GM23338 (cell line): ENCODE data around the gene HOXA9. TPM values are rescaled to one million over a fixed set of nuclear protein-coding genes. Genes with fewer than 3 reads are reported as not detected.
A peak's percentile ranks its signal among the peaks of the same experiment; 100 is the strongest.

ENCODE experiments used
- ATAC-seq: fragments of 200-7000 bp; cut with Tn5 transposase; 3 replicates; pipeline ENCODE4 v1.9.1; 2020
- DNase-seq: peaks from one replicate; pipeline ENCODE4 v3.0.0-alpha.2; 2015; ENCODE audit warnings: low spot score
- H2AFZ ChIP-seq: fragments of 200-600 bp; sonication (generic); 2 replicates; pipeline ENCODE4 v1.8.0; 2016; ENCODE audit warnings: antibody characterized with exemption, mild to moderate bottlenecking, moderate library complexity
- H3F3A ChIP-seq: fragments of 200-600 bp; sonication (generic); replicated peaks from 2 replicates; pipeline ENCODE4 v1.8.0; 2017; ENCODE audit warnings: antibody characterized with exemption, mixed run types, low read depth
- H3K27ac ChIP-seq: fragments of 200-600 bp; sonication (generic); 2 replicates; pipeline ENCODE4 v1.6.1; 2016; ENCODE audit warnings: low read depth
- H3K27me3 ChIP-seq: fragments of 200-600 bp; sonication (generic); 2 replicates; pipeline ENCODE4 v1.8.0; 2016; ENCODE audit warnings: mild to moderate bottlenecking, mixed run types, moderate library complexity; ENCODE audit not compliant: insufficient read depth
- H3K36me3 ChIP-seq: fragments of 200-600 bp; sonication (generic); 2 replicates; pipeline ENCODE4 v1.8.0; 2016; ENCODE audit warnings: mild to moderate bottlenecking; ENCODE audit not compliant: insufficient read depth
- H3K4me1 ChIP-seq: fragments of 200-600 bp; sonication (generic); 2 replicates; pipeline ENCODE4 v1.8.0; 2016; ENCODE audit warnings: mild to moderate bottlenecking, moderate library complexity; ENCODE audit not compliant: insufficient read depth
- H3K4me2 ChIP-seq: fragments of 200-600 bp; sonication (generic); 2 replicates; pipeline ENCODE4 v1.7.1; 2017; ENCODE audit warnings: mixed run types
- H3K4me3 ChIP-seq: fragments of 200-600 bp; sonication (generic); 2 replicates; pipeline ENCODE4 v1.6.1; 2016; ENCODE audit warnings: mixed run types
- H3K79me2 ChIP-seq: fragments of 200-600 bp; sonication (generic); replicated peaks from 2 replicates; pipeline ENCODE4 v1.8.0; 2017; ENCODE audit warnings: mild to moderate bottlenecking; ENCODE audit not compliant: insufficient read depth
- H3K9me2 ChIP-seq: fragments of 200-600 bp; sonication (generic); 2 replicates; pipeline ENCODE4 v1.8.0; 2017; ENCODE audit not compliant: insufficient read depth
- H4K20me1 ChIP-seq: fragments of 200-600 bp; sonication (generic); replicated peaks from 2 replicates; pipeline ENCODE4 v1.8.0; 2017; ENCODE audit warnings: mild to moderate bottlenecking; ENCODE audit not compliant: insufficient read depth
- H3K27ac Mint-ChIP-seq: 2 replicates; pipeline ENCODE4 v1.8.0; 2020; ENCODE audit warnings: inconsistent platforms, mild to moderate bottlenecking, moderate library complexity, mixed read lengths
- H3K27me3 Mint-ChIP-seq: 3 replicates; pipeline ENCODE4 v1.8.0; 2022; ENCODE audit warnings: low read depth, mild to moderate bottlenecking, moderate library complexity, mixed read lengths, inconsistent platforms; ENCODE audit not compliant: insufficient read depth, poor library complexity
- H3K36me3 Mint-ChIP-seq: 3 replicates; pipeline ENCODE4 v1.8.0; 2021; ENCODE audit warnings: low read depth, mild to moderate bottlenecking, inconsistent platforms, moderate library complexity, mixed read lengths
- H3K4me1 Mint-ChIP-seq: 3 replicates; pipeline ENCODE4 v1.8.0; 2020; ENCODE audit warnings: mild to moderate bottlenecking, inconsistent platforms, mixed read lengths
- H3K4me3 Mint-ChIP-seq: 3 replicates; pipeline ENCODE4 v1.8.0; 2021; ENCODE audit warnings: moderate library complexity, mild to moderate bottlenecking, inconsistent platforms, mixed read lengths
- H3K9me3 Mint-ChIP-seq: 3 replicates; pipeline ENCODE4 v1.8.0; 2020; ENCODE audit warnings: moderate library complexity, mild to moderate bottlenecking, inconsistent platforms, mixed read lengths
- CTCF ChIP-seq, 2 experiments: fragments of 200-600 bp in 1 of 2; sonication (generic) in 1 of 2; conservative IDR thresholded peaks; 2 replicates each; pipeline versions ENCODE4 v1.5.1 to v1.6.1; 2016 to 2017; ENCODE audit warnings: antibody characterized with exemption in 2 of 2, low read depth in 2 of 2, mild to moderate bottlenecking in 2 of 2, moderate library complexity in 1 of 2
- EZH2 ChIP-seq: fragments of 200-600 bp; sonication (generic); IDR thresholded peaks from one replicate; pipeline ENCODE4 v1.8.0; 2017; ENCODE audit warnings: antibody characterized with exemption, mild to moderate bottlenecking, low read depth; ENCODE audit not compliant: unreplicated experiment
- EZH2phosphoT487 ChIP-seq: fragments of 200-600 bp; sonication (generic); IDR thresholded peaks from one replicate; pipeline ENCODE4 v1.8.1; 2018; ENCODE audit warnings: antibody characterized with exemption; ENCODE audit not compliant: unreplicated experiment
- POLR2AphosphoS5 ChIP-seq: IDR thresholded peaks from 2 replicates; pipeline ENCODE4 v1.6.1; 2016; ENCODE audit warnings: antibody characterized with exemption, low read depth
- REST ChIP-seq: IDR thresholded peaks from one replicate; pipeline ENCODE4 v1.6.1; 2018; ENCODE audit warnings: antibody characterized with exemption; ENCODE audit not compliant: unreplicated experiment
- ZNF114 ChIP-seq: fragments of 250-450 bp; sonication (Bioruptor Pico); IDR thresholded peaks from 2 replicates; pipeline ENCODE4 v1.5.0; 2020; ENCODE audit warnings: mild to moderate bottlenecking, moderate library complexity
- polyA plus RNA-seq: library from polyadenylated mRNA; unstranded; fragments of >200 nt; fragmentation: Nextera tagmentation; extraction: Ambion mirVana; gene quantifications from 2 replicates; pipeline ENCODE4 v1.2.1, GENCODE V29; 2016
- total RNA-seq: library from RNA; depleted of rRNA; stranded (reverse); fragments of >200 nt; shearing (Covaris generic); gene quantifications from 2 replicates; pipeline ENCODE4 v1.2.3, GENCODE V29; 2014

HOXA9 gene
- total and polyA plus RNA-seq, 2 experiments from 2014 or later: not detected

GRCh38 chr7:27113991-27114769, 51.2 kb downstream of the HOXA9 start:
- Histone ChIP-seq H3K27me3 (peaks cover 97% of the 10 kb centered on the region), H3K27ac (no peak overlapping the region), H3K4me3 (peak overlapping the region; percentile 34; the same call in 1 of the 2 replicates), H2AFZ (no peak overlapping the region), H3K4me2 (peak overlapping the region; percentile 48; the same call in 1 of the 2 replicates), H3K4me1 (peaks cover 31% of the 10 kb centered on the region), H3K79me2 (no peaks in the 10 kb centered on the region), H3K36me3 (no peaks in the 10 kb centered on the region), H3F3A (peaks cover 49% of the 10 kb centered on the region), H3K9me2 (no peaks in the 10 kb centered on the region), H4K20me1 (peaks cover 66% of the 10 kb centered on the region)
- H3K9me3 Mint-ChIP-seq: peaks cover 12% of the 10 kb centered on the region; the same call in 2 of the 3 replicates
- H3K4me3 Mint-ChIP-seq: peak overlapping the region; percentile 37; the same call in 1 of the 3 replicates
- H3K27me3 Mint-ChIP-seq: peaks cover 95% of the 10 kb centered on the region
- no peak overlapping the region for H3K27ac Mint-ChIP-seq
- DNase-seq (peak; percentile 41), ATAC-seq (no peak; the same call in 2 of the 3 replicates)
- H3K4me1 Mint-ChIP-seq: peaks cover 13% of the 10 kb centered on the region
- no peaks in the 10 kb centered on the region for H3K36me3 Mint-ChIP-seq
- TF ChIP-seq EZH2phosphoT487: peak; percentile 91
- TF ChIP-seq CTCF (conservative IDR thresholded peaks at IDR 0.05; ENCODE audit: low read depth in 2 of 2): no peak
- peak; percentile 99 for TF ChIP-seq EZH2

GRCh38 chr7:27112955-27113949, 52.1 kb downstream of the HOXA9 start:
- H3K79me2 ChIP-seq: no peaks in the 10 kb centered on the region
- H3K27me3 Mint-ChIP-seq: peaks cover 95% of the 10 kb centered on the region
- peak overlapping the region; percentile 76 for H3K4me2 ChIP-seq
- peaks cover 71% of the 10 kb centered on the region for H4K20me1 ChIP-seq
- no peak overlapping the region for H2AFZ ChIP-seq
- peaks cover 32% of the 10 kb centered on the region for H3K4me1 ChIP-seq
- no peak overlapping the region for H3K27ac Mint-ChIP-seq
- peaks cover 97% of the 10 kb centered on the region for H3K27me3 ChIP-seq
- no peak overlapping the region for H3K27ac ChIP-seq
- H3K9me3 Mint-ChIP-seq: peaks cover 12% of the 10 kb centered on the region; the same call in 2 of the 3 replicates
- H3K36me3 Mint-ChIP-seq: no peaks in the 10 kb centered on the region
- H3K9me2 ChIP-seq: no peaks in the 10 kb centered on the region
- peak; percentile 18 for ATAC-seq
- no peaks in the 10 kb centered on the region for H3K36me3 ChIP-seq
- DNase-seq: peak; percentile 84
- peak overlapping the region; percentile 59 for H3K4me3 Mint-ChIP-seq
- H3F3A ChIP-seq: peaks cover 49% of the 10 kb centered on the region
- H3K4me3 ChIP-seq: peak overlapping the region; percentile 48
- peaks cover 18% of the 10 kb centered on the region for H3K4me1 Mint-ChIP-seq
- TF ChIP-seq POLR2AphosphoS5 (no peak), REST (no peak), EZH2phosphoT487 (peak; percentile 98), ZNF114 (CRISPR knock-in tag) (no peak)
